Measurements from ENCODE around the gene EMILIN3.
A peak's percentile ranks its signal among the peaks of the same experiment; 100 is the strongest.

The EMILIN3 gene

DNA sequence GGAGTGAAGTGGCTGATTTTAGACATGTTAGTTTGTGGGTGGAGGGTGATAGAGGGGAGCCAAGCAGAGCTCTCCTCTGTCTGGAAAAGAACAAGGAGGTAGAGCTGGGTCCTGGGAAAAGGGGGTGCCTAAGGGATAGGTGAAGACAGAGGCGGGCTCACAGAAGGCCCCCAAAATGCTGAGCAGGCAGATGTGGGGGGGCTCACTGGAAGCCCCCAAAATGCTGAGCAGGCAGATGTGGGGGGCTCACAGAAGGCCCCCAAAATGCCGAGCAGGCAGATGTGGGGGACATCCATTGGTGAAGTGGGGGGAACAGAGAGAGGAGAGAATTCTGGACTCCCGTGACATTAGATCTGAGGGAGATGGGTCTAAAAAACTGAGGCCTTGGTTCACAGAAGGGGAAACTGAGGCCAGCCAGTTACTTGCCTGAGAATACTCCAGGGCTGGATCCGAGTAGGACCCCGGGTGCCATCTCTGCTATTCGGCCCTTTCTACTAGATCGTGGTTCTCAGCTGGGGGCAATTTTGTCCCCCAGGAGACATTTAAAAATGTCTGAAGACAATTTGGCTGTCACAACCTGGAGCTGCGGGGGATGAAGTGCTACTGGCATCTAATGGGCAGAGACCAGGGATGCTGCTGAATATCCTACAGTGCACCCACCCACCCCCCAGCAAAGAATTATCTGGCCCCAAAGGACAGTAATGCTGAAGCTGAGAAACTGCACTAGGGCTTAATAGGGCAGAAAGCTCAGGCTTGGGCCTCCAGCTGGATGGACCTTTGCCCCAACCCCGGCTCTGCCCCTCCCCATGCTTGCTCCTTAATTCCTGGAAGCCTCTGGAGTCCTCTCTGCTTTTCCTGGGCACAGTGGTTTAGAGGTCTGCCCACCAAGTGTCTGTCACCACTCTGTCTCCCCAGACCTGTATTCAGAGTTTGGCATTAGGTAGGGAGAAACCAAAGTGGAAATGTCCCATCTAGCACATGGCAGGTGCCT is 23.8 kb downstream of the EMILIN3 start:
- no peak overlapping the region for H3K4me3 ChIP-seq (ENCODE audit: low read depth, low read length)
- TF ChIP-seq, protein P1, sequence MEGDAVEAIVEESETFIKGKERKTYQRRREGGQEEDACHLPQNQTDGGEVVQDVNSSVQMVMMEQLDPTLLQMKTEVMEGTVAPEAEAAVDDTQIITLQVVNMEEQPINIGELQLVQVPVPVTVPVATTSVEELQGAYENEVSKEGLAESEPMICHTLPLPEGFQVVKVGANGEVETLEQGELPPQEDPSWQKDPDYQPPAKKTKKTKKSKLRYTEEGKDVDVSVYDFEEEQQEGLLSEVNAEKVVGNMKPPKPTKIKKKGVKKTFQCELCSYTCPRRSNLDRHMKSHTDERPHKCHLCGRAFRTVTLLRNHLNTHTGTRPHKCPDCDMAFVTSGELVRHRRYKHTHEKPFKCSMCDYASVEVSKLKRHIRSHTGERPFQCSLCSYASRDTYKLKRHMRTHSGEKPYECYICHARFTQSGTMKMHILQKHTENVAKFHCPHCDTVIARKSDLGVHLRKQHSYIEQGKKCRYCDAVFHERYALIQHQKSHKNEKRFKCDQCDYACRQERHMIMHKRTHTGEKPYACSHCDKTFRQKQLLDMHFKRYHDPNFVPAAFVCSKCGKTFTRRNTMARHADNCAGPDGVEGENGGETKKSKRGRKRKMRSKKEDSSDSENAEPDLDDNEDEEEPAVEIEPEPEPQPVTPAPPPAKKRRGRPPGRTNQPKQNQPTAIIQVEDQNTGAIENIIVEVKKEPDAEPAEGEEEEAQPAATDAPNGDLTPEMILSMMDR (IDR thresholded peaks at IDR 0.05; ENCODE audit: low read depth, low read length, missing control alignments), result no peak
- no peak for DNase-seq (ENCODE audit: low read depth)

DNA sequence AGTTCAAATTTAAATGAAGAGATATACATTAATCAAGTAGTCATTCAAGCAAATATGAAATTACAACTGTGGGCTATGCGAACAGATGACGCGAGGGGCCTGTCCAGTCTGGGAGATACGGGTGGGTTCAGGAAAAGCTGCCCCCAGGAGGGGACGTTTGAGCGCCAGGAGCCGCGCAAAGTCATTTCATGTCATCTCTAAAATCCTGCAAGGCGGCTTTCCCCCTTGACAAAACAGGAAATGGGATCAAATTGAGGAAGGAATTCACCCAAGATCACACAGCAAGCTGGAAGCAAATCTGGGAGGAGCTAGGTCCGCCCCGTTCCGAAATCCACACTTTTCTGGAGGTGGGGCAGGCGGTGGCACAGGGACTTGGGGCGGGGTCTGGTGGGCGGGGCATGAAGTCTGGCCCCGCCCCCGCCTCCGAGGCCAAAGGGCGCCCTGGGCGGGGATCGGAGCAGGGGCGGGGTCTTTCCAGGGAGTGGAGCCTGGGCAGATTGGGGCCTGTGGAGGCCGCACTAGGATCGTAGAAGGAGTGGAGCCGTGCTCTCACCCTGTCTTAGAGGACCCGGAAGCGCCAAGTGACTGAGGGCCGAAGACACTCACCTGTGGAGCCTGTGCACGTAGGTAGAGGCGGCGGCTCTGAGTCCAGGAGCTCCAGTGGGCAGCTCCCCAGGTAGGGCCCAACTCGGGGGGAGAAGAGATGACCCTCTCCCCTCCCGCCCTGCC is 26.1 kb downstream of the EMILIN3 start, which contains the start of gene LPIN3:
LPIN3 (plus strand) TSS at position 495 of the 729 bp plus-strand sequence. CDS start 4,983 bp downstream, outside the sequence.
- H3K4me3 ChIP-seq (ENCODE audit: low read depth, low read length), result no peak within 1 kb of the TSS; the same call in 1 of the 2 replicates
- TF ChIP-seq, protein P1 (IDR thresholded peaks at IDR 0.05; ENCODE audit: low read depth, low read length, missing control alignments), result no peak
- no peak for DNase-seq (ENCODE audit: low read depth)

DNA sequence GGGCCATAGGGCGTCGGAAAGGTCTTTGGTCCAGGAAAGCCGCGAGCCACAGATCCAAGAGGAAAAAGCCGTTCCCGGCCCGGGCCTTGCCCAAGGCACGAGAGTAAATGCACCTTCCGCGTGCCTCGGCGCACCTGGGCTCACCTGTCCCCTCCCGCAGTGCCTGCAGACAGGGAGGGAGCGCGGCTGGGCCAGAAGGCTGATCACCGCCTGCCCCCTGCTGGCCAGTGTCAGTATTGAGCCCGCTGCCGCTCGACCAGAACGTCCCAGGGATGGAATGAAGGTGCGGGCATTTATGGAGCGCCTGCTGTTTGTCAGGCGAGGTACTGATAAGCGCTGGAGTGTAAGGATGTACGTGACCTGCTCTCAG is 26.7 kb downstream of the EMILIN3 start:
- H3K4me3 ChIP-seq (ENCODE audit: low read depth, low read length), result no peak overlapping the region; the same call in 1 of the 2 replicates
- DNase-seq (ENCODE audit: low read depth), result no peak
- TF ChIP-seq, protein P1 (IDR thresholded peaks at IDR 0.05; ENCODE audit: low read depth, low read length, missing control alignments), result peak; percentile 95

DNA sequence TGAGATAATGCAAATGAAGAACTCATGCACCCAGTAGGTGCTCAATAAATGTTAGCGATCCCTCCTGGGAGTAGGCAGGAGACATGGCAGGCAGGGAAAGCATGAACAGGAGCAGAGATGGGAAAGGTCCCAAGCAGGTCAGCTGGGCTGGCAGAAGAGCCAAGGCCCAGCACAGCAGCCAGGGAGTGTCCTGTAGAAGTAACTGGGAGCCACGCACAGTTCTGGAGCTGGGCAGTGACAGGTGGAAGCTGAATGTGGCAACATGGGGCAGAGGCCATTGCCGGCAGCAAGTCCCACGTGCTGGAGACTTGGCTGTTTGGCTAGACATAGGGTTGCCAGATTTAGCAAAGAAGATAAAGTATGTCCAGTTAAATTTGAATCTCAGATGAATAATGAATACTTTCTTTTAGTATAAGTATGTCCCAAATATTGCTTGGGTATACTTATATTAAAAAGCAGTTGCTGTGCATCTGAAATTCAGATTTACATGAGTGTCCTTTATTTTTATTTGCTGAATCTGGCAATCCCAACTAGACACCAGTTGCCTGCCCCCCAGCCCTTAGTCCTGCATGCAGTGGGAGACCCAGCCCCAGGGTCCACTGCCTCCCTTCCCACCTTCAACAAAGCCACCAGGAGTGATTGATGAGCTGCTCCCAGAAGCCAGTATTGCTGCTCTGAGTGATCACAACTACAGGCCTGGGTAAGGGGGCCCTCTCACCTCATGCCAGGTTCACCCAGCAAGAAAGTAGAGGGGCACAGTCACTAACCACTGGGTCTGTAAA is 29.7 kb downstream of the EMILIN3 start:
- no peak overlapping the region for H3K4me3 ChIP-seq (ENCODE audit: low read depth, low read length)
- TF ChIP-seq, protein P1 (IDR thresholded peaks at IDR 0.05; ENCODE audit: low read depth, low read length, missing control alignments), result no peak
- no peak for DNase-seq (ENCODE audit: low read depth)

DNA sequence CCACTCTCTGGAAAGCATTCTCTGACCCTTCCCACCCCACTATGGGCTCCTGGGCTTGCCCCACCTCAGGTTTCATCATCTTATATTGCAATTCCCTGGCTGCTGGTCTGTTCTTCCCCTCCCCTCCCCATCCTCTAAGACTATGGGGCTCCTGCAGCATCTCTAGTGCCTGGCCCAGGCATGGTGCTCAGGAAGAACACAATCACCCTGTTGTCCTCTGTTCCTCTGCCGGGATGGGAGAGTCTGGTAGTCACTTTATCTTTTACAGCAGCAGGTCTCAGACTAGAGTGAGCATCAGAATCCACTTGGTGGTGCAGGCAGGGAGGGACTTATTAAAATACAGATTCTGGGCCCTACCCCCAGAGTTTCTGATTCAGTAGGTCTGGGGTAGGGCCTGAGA is 31.0 kb downstream of the EMILIN3 start:
- no peak overlapping the region for H3K4me3 ChIP-seq (ENCODE audit: low read depth, low read length)
- no peak for DNase-seq (ENCODE audit: low read depth)
- TF ChIP-seq, protein P1 (IDR thresholded peaks at IDR 0.05; ENCODE audit: low read depth, low read length, missing control alignments), result no peak
